ENCODE results near the gene ADAMTS1.

Gene ADAMTS1

DNA sequence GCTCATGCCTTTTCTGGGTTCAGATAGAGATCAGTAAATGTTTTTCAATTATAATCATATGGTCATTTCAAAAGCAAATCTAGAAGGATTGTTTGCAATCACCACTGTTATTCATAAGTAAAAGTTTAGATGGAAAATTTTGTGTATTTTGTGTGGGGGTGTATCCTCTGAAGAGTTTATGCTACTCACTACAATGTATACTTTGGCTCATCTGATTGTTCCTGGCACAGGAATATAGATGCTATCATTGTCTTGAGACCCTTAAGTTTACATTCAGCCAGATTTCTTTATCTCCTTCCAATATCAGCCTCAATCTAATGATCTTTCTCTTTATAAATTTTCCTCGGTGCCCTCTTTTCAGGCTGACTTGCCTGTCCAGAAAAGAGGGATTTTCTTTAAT is 33.0 kb downstream of the ADAMTS1 start:
- no peak for DNase-seq (ENCODE audit: low read depth)

DNA sequence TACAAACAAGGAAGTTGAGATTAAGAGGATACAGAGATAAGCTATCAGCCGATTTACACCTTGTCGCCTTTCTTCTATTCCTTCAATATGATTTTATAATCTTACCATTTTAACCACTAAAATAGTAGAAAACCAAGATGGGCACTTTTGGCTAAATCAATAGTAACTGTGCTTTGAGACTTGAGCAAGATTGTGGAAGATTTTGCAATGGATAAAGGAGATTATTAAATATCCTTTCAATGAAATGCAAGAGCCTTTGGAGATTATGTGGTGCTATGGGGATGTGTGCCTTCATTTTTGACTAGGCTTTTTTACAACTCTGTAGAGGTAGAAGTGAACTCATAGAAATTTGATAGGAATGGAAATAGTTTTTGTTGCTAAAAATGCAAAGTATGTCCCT is 33.7 kb downstream of the ADAMTS1 start:
- no peak for DNase-seq (ENCODE audit: low read depth)

DNA sequence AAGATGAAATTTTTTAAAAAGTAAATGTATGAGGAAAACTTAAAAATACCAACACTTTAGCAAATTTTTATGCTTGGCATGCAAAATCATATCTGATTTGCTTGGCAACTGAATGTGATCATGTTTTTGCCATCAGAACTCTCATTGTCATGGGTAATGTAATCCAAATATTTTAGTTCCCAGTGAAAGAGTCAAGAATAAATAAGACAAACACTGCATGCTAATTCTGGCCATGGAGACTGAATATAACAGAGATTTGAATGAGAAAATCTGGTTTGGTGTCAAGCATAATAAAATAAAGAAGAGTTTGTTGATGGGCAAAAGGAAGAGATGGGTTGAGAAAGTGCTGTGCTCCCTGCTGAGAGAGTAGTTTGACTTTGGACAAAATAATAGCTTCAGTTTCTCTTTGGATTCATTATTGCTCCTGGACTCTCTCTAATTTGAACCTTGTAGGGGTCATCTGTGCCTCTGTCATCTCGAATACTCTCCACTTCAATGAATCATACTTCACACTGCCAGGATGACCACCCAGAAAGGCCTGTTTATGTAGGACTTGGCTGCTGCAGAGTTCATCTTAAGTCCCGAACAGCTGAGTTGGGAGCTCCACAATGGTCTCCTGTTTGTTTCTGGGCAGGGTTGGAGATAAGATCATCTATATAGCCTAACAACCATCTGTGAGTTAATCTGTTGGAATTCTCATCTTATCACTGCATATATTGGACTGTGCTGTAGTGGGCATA is 34.4 kb downstream of the ADAMTS1 start:
- DNase-seq (ENCODE audit: low read depth), result no peak

DNA sequence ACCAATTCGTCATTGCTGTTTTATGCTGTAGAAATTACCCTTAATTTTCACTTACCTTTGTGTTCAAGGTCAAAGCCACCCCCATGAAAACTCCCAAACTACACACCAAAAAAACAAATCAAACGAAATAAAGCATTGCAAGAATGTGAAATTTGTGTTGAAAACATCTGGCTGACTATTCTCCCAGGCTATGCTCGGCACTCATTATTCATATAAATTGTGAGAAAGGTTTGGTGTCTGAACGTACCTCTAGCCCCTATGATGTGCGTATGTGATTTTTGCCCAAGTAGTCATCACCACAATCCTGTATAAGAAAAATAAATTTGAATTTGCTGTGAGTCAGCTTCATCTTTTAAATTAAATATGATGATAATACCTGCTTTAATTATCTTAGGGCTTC is 34.9 kb downstream of the ADAMTS1 start:
- no peak for DNase-seq (ENCODE audit: low read depth)

DNA sequence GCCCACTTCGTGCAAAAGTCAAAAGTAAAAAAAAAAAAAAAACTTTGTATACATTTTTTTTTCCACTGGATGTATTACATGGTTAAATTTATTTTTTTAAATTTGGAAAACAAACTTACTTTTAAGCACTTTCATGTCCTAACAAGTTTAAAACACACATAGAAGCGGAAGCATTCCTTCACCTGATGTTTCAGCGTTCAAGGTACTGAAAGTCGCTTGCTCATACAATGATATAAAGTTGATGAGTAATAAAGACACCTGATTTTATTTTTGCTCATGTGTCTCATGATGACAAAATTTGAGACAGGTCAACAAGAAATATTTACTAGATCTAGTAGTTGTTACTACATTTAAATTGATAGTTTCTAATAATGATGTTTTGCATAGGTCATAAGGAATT is 35.5 kb downstream of the ADAMTS1 start:
- no peak for DNase-seq (ENCODE audit: low read depth)

DNA sequence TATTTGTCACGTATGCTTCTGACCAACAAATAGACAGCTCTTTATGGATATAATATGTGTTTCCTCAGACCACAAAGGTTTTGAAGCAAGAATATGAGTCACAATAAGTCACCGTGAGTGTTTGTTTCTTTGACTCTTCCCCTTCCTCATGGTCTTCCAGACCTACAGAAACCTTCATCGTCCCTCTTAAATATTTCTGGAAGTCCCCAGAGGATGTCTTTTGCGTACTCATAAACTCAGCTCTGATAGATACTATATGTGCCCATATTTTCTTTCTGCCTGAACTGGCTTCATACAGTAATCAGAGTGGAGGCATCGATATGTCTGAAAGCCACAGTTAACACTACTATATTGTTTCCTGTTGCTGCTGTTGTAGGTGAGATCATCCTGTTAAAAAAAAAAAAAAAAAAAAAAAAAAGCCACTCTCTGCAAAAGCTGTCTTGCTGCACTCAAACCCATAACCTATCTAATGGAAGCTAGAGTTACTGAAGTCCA is 38.4 kb downstream of the ADAMTS1 start:
- no peak for DNase-seq (ENCODE audit: low read depth)

DNA sequence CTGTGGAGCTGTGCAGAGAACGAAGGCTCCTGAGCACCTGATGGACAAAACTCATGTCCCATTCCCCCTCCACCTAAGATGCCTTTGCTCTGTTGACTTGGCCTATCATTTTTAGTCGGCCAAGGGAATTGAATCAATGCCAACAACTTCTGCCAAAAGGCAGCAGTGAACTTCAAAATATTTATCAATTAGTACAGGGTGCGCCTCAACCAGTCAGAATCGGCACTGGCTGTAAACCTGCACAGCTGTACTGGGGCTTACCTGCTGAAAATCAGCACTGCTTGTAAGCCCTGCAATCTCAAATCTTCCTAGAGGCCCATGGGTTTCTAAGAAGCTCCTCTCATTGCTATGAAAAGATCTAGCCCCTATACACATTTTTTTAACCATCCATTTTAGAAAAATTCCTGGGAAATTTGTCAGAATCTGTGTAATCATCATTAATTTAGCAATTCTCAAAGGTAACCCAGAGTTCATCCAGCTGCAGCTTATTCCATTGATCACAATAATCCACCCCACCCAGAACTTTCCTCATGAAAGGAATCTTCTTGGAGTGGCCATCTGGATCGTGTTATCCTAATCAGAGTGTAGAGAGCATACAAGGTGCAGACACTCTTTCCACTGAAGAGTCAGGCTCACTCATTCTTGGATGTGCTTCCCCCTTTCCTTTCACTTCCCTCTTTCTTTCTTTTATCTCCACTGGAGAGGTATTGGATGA is 40.2 kb downstream of the ADAMTS1 start:
- no peak for DNase-seq (ENCODE audit: low read depth)

DNA sequence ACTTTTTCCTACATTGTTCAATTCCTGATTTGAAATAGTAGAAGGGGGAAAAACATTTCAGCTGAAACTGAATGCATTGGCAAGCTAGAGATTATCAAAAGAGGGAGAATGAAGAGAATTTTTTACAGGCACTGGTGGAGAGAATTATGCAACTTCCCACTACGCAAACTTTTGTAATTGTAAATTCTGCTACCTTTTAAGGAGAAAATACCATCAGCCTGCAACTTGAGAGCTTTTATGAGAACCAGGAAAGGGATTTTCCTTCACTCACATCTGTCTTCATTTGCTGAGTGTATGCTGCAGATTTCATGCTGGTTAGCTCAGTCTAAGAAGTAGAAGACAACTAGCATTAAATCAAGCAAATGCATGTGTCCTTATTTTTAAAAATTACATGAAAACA is 43.7 kb downstream of the ADAMTS1 start:
- peak; percentile 45 for DNase-seq (ENCODE audit: low read depth)

DNA sequence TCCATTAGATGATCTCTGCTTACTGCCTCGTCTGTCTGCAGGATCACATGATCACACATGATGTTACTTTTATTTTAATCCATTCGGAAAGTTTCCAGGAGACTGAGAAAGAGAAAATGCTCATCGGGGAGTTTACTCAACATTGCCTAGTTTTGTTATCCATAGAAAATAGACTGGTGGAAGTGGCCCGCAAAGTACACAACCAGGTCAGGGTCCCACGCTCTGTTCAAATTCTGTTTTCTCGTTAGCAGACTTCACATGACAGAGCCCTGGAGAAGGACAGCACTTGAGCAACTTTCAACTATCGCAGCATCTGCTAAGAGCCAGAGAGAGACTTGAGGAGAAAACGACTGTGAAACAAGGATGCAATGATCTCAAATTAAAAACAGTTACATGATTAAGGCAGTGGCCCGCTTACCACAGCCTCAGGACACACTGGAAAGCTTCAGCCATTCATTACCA is 44.2 kb downstream of the ADAMTS1 start:
- no peak for DNase-seq (ENCODE audit: low read depth)

DNA sequence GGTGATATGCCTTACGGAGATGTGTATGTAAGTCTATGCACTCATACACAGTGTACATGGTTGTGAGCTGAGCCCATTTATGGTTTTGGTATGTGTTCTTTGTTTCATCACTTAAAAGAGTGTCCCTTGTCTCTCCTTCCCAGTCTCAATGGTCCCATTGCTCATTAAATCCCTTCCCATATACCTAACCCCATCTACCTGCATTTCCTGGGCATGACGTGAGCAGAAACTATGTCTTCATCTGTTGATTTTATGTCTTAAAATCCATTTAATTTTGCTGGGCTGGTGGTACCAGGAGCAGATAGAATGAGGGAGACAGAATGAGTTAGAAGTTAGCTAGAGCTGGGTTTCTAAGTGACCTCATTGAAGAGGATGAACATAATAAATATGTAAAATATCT is 44.8 kb downstream of the ADAMTS1 start:
- no peak for DNase-seq (ENCODE audit: low read depth)

DNA sequence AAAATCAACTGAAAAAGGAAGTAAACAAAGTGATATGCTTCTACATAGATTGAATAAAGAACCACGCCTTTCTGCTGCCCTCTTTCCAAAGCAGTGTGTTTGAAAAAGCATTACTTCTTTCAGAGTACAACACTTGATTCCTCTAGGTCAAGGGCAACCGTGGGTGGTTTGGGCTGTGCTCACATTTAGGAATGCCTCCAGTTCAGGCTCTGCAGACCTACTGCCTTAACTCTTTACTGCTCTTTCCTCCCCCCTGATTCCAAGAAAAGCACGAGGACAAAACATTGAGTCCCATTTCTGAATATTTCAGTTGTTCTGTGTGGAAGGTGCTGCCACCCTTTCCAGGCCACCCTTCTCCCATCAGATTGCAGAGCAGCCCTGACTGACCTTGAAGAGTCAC is 45.2 kb downstream of the ADAMTS1 start:
- DNase-seq (ENCODE audit: low read depth), result no peak

DNA sequence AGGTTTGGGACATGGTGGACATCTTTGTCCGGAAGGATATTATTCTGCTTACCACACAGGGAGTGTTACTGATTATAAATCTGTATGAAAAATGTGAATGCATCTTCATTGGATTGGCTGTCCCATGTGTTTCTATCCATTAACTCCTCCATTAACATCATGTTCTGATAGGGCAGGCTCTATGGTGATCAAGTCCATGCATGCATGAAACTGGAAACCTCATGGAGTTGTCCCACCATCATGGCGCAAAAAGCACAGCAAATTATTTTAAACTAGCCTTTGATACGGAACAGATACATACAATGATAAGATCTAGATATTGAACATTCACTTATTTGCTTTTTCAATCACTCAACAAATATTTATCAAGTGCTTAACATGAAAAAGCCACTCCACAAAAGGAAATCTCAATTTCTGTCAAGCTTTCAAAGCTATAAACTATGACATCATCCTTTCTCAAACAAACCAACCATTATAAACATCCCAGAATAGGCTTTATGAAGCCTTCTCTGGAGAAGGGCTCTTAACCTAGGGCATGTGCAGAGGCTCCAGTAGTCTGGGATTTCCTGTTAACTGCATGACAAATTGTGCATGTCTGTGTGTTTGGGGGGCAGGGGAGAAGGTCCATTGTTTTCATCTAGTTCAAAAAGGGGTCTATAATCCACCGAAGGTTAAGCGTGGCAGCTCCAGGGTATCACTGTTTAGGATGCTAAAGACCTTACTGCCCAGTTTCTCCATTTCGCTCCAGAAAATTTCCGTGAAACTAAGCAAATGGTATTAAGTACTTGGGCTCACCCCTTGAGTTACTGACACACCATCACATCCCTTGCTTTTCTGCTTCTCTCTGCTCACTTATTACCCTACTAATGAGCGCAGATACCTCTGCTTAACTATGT is 46.1 kb downstream of the ADAMTS1 start:
- DNase-seq (ENCODE audit: low read depth), result no peak

DNA sequence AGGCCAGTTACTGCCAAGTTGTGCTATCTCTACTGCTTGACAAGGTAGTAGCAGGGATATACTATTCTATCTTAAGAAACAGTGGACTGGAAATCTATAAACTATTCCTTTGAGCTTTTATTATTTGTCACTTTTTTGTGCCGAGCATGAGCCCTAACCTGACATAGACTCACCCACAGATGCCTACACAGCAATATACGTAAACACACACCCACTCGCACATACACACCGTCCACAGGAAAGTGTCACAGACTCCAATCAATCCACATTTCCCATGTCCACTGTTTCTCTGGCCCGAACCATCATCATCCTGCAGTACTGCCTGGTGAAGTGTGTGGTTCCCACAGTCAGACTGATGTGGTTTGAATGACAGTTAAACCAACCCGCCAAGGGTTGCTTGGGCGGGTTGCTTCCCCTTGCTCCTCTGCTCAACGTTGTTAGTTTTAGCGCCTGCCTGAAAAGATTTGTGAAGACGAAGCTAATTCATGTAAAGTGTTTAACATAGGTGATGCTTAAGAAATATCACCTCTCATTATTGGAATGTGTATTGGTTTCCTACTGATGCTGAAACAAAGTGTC is 47.2 kb downstream of the ADAMTS1 start:
- DNase-seq (ENCODE audit: low read depth), result no peak

DNA sequence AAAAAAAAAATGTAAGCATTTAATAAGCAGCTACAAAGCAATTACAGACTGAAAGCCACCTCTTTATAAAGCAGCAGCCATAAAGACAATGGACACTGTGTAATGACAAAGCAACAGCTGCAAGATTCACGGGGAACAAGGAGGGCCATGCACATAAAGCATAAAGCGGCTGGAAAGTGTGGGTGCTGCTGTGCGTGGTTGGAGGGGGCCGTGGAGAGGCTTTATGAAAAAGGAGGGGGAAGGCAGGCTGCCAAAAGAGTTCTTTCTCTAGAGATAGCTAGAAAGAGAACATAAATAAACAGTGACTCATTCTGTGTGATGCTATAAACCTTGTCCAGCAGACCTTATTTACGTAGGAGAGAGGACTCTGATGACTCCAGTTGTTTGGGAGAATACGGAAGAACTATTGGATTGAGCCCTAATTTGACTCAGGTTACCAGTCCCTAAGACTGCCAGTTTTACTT is 49.3 kb downstream of the ADAMTS1 start:
- DNase-seq (ENCODE audit: low read depth), result peak; percentile 80

DNA sequence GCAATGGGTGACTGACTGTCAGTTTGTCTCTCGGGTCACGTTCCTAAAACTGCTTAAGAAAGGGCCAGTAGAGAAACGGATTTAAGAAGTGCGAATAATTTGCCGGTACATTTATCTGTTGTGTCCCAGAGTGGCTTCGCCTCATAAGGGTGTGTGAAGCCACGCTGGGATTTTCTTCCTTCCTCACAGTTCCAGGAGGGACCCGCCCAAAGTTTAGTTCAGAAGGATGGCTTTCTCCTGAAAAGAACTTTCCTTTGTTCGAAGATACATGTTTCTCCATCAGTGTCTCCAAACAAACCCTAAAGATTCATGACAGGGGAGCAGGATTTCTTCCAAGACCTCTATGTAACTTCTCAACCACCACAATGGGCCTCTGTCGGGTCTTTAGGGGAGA is 49.8 kb downstream of the ADAMTS1 start:
- no peak for DNase-seq (ENCODE audit: low read depth)

DNA sequence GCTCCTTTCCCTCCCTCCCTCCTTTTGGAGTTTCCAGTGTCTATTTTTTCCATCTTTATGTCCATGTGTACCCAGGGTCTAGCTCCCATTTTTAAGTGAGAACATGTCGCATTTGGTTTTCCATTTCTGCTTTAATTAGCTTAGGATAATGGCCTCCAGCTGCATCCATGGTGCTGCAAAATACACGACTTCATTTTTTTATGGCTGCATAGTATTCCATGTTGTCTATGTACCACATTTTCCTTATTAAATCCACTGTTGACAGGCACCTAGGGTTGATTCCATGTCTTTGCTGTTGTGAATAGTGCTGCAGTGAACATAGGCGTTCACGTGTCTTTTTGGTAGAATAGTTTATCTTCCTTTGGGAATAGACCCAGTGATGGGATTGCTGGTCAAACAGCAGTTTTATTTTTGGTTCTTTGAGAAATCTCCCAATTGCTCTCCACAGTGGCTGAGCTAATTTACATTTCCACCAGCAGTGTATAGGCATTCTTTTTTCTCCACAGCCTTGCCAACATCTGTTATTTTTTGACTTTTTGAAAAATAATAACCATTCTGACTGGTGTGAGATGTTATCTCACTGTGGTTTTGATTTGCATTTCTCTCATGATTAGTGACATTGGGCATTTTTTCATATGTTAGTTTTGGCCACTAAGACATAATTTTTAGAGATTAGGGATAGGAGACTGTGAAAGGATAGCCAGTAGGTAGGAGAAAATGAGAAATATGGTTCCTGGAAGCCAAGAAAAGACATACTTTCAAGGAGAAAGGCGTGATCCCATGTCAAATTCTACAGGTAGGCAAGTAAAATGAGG is 50.4 kb downstream of the ADAMTS1 start:
- DNase-seq (ENCODE audit: low read depth), result no peak

DNA sequence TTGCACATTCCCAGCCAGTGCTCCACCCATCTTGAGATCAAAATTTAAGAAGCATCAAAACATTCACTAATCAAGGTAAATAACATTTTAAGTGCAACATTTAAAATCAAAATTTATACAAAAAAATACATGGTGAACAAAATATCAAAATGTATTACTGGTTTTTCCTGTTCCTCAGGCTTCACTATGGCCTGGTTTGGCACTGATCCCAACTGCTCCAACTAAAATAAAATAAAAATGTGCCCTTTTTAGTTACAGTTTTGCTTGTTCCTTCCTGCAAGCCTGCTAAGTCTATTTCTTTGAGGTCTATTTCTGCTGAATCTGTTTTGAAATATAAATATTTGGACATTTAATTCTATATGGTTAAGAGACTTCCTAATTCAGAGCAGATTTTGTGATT is 54.9 kb downstream of the ADAMTS1 start:
- no peak for DNase-seq (ENCODE audit: low read depth)

DNA sequence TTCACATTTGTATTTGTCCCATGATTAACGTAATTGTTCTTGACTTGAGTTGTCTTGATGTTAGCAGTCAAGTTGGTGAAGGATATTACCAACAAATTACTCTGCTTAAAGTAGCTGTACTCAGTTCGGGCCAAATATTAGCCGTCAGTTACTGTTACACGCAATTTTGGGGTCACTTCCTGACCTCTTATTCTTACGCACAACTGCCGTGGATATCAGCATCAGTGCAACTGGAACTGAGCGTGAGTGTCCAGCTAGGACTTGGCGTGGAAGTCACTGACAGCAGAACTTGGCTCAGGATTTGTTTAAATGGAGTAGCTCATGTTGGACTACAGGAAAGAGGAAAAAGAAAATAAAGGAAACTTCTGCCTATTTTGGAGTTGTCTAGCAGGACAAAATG is 56.4 kb downstream of the ADAMTS1 start:
- no peak for DNase-seq (ENCODE audit: low read depth)
